IMR-90 (cell line): ENCODE results near the gene AKAP7. TPM values are rescaled to one million over a fixed set of nuclear protein-coding genes. Genes with fewer than 3 reads are reported as not detected.

ENCODE experiments used
- ATAC-seq: fragments of 200-7000 bp; cut with Tn5 transposase; 2 replicates; pipeline ENCODE4 v1.9.1; 2020; ENCODE audit warnings: low read depth, mild to moderate bottlenecking, moderate library complexity
- BruUV-seq: library from RNA; stranded (reverse); fragments of 400-500 nt; replicated peaks from 2 replicates; lab custom pipeline; 2021; lab: Mats Ljungman, UMichigan
- CTCF ChIA-PET: fragments of 300-600 bp; formaldehyde crosslinking; extraction: SDS; loops from one replicate; lab custom pipeline; 2021; ENCODE audit warnings: antibody characterized with exemption; lab: Yijun Ruan, JAX
- POLR2A ChIA-PET: fragments of 300-600 bp; sonication (Branson Sonifier 250); formaldehyde crosslinking; loops from one replicate; lab custom pipeline; 2022; ENCODE audit warnings: antibody characterized with exemption; ENCODE audit not compliant: unreplicated experiment; lab: Charles Lee
- DNase-seq: peaks from one replicate; pipeline ENCODE4 v3.0.0; 2013
- H2AFZ ChIP-seq: replicated peaks from 2 replicates; pipeline ENCODE3; 2013; ENCODE audit warnings: low read length, mild to moderate bottlenecking; ENCODE audit not compliant: poor library complexity
- H2AK5ac ChIP-seq: 2 replicates; pipeline ENCODE4 v1.6.1; 2013; ENCODE audit warnings: low read depth, low read length, inconsistent platforms
- H2AK9ac ChIP-seq: replicated peaks from 2 replicates; pipeline ENCODE3; 2013; ENCODE audit warnings: mild to moderate bottlenecking, low read depth, low read length, moderate library complexity; ENCODE audit not compliant: poor library complexity
- H2BK120ac ChIP-seq: 2 replicates; pipeline ENCODE4 v1.6.1; 2013; ENCODE audit warnings: low read depth, low read length, inconsistent platforms
- H2BK15ac ChIP-seq: 3 replicates; pipeline ENCODE4 v1.6.1; 2013; ENCODE audit warnings: low read depth, low read length, inconsistent platforms
- H2BK20ac ChIP-seq: 2 replicates; pipeline ENCODE4 v1.6.1; 2013; ENCODE audit warnings: low read depth, mild to moderate bottlenecking, inconsistent platforms, low read length, moderate library complexity
- H2BK5ac ChIP-seq: 2 replicates; pipeline ENCODE4 v1.6.1; 2013; ENCODE audit warnings: mild to moderate bottlenecking, low read depth, low read length, inconsistent platforms; ENCODE audit not compliant: poor library complexity, severe bottlenecking
- H3K14ac ChIP-seq: replicated peaks from 2 replicates; pipeline ENCODE4 v1.6.1; 2013; ENCODE audit warnings: low read depth, low read length, inconsistent platforms
- H3K18ac ChIP-seq: 2 replicates; pipeline ENCODE4 v1.6.1; 2013; ENCODE audit warnings: low read depth, low read length, control low read depth
- H3K23ac ChIP-seq: 2 replicates; pipeline ENCODE4 v1.6.1; 2013; ENCODE audit warnings: low read depth, low read length, inconsistent platforms
- H3K27ac ChIP-seq: 2 replicates; pipeline ENCODE4 v1.5.1; 2013; ENCODE audit warnings: mild to moderate bottlenecking, control low read depth, low read length; ENCODE audit not compliant: insufficient read depth
- H3K27me3 ChIP-seq: 2 replicates; pipeline ENCODE4 v1.6.1; 2013; ENCODE audit warnings: low read length; ENCODE audit not compliant: control insufficient read depth, insufficient read depth
- H3K36me3 ChIP-seq: 2 replicates; pipeline ENCODE4 v1.6.1; 2013; ENCODE audit warnings: low read length, mixed read lengths; ENCODE audit not compliant: control insufficient read depth, insufficient read depth
- H3K4ac ChIP-seq: 2 replicates; pipeline ENCODE4 v1.6.1; 2013; ENCODE audit warnings: low read depth, low read length, inconsistent platforms
- H3K4me1 ChIP-seq: 2 replicates; pipeline ENCODE4 v1.6.1; 2013; ENCODE audit warnings: low read length, mixed read lengths; ENCODE audit not compliant: control insufficient read depth, insufficient read depth
- H3K4me2 ChIP-seq: 2 replicates; pipeline ENCODE4 v1.6.1; 2013; ENCODE audit warnings: low read depth, mild to moderate bottlenecking, control low read depth, low read length, moderate library complexity
- H3K4me3 ChIP-seq: 2 replicates; pipeline ENCODE4 v1.5.1; 2013; ENCODE audit warnings: low read depth, mild to moderate bottlenecking, control low read depth, low read length, moderate library complexity; ENCODE audit not compliant: insufficient read depth
- H3K56ac ChIP-seq: 2 replicates; pipeline ENCODE4 v1.6.1; 2013; ENCODE audit warnings: low read length, inconsistent platforms; ENCODE audit not compliant: insufficient read depth; ENCODE audit errors: extremely low read depth
- H3K79me1 ChIP-seq, 2 experiments: 2 replicates each; pipeline ENCODE4 v1.6.1; 2013; ENCODE audit warnings: low read length in 2 of 2, inconsistent platforms in 1 of 2, low read depth in 1 of 2
- H3K9ac ChIP-seq: 2 replicates; pipeline ENCODE4 v1.6.1; 2013; ENCODE audit warnings: low read depth, low read length, control low read depth
- H3K9me1 ChIP-seq: 2 replicates; pipeline ENCODE4 v1.6.1; 2013; ENCODE audit warnings: low read length, inconsistent platforms; ENCODE audit not compliant: insufficient read depth
- H3K9me3 ChIP-seq: 2 replicates; pipeline ENCODE4 v1.6.1; 2013; ENCODE audit warnings: low read length; ENCODE audit not compliant: control insufficient read depth, insufficient read depth
- H4K20me1 ChIP-seq: 2 replicates; pipeline ENCODE4 v1.6.1; 2013; ENCODE audit warnings: low read length, inconsistent platforms; ENCODE audit not compliant: insufficient read depth
- H4K5ac ChIP-seq: 2 replicates; pipeline ENCODE4 v1.6.1; 2013; ENCODE audit warnings: mild to moderate bottlenecking, low read depth, low read length, control low read depth
- H4K8ac ChIP-seq, 2 experiments: 2 replicates each; pipeline ENCODE4 v1.6.1; 2013; ENCODE audit warnings: low read depth in 2 of 2, low read length in 2 of 2, control low read depth in 1 of 2, inconsistent platforms in 1 of 2
- H4K91ac ChIP-seq: 2 replicates; pipeline ENCODE4 v1.6.1; 2013; ENCODE audit warnings: low read depth, low read length, inconsistent platforms; ENCODE audit not compliant: insufficient read depth
- CTCF ChIP-seq: conservative IDR thresholded peaks from 2 replicates; pipeline ENCODE4 v1.5.1; 2012; ENCODE audit warnings: mild to moderate bottlenecking, low read depth, low read length, improper control_type of control experiment
- MAFK ChIP-seq: IDR thresholded peaks from 2 replicates; pipeline ENCODE4 v1.6.1; 2012; ENCODE audit warnings: low read depth, low read length, improper control_type of control experiment
- WGBS, 2 experiments: methylation state at CpG; one replicate each; pipeline versions ENCODE4 v1.1.5 to v1.1.7; 2013; ENCODE audit warnings: missing lambda C conversion rate in 2 of 2; ENCODE audit not compliant: insufficient read length in 1 of 2; ENCODE audit errors: extremely low coverage in 2 of 2; 5-methylcytosine and 5-hydroxymethylcytosine counted together
- dilution Hi-C: fragments of 300-500 bp; cut with HindIII; formaldehyde crosslinking; loops from one replicate; pipeline ENCODE4 v1.14.3; 2018; ENCODE audit warnings: low sequenced_read_pairs; ENCODE audit not compliant: unreplicated experiment
- in situ Hi-C: fragments of 300-500 bp; cut with MboI; formaldehyde crosslinking; loops from 3 replicates; pipeline ENCODE4 v1.14.3; 2019; ENCODE audit warnings: low sequenced_read_pairs, inconsistent platforms, mixed read lengths
- intact Hi-C: fragments of 100-400 bp; cut with micrococcal nuclease; formaldehyde crosslinking; loops from 2 replicates; pipeline ENCODE4 v1.10.0; 2022
- polyA plus RNA-seq, 3 experiments: library from polyadenylated mRNA; depleted of rRNA; stranded (reverse); fragments of >200 nt; gene quantifications; 2 replicates each; pipeline ENCODE4 v1.2.3, GENCODE V29; 2012; ENCODE audit warnings: low replicate concordance in 1 of 3
- total RNA-seq: library from RNA; depleted of rRNA; stranded (reverse); fragments of >200 nt; gene quantifications from 2 replicates; pipeline ENCODE4 v1.2.3, GENCODE V29; 2012

AKAP7 gene
- total and polyA plus RNA-seq, 2 of the 4 experiments (the other 2 are of a cell fraction), result 0.54 to 1.1 TPM

GRCh38 chr6:131314838-131315237 is 179.6 kb downstream of the AKAP7 start:
- no peak overlapping the region for H4K5ac ChIP-seq
- peaks cover 3% of the 10 kb centered on the region; the same call in 1 of the 2 replicates for H3K27me3 ChIP-seq
- no peak overlapping the region for H3K18ac ChIP-seq
- BruUV-seq, result no TSS peak
- no peaks in the 10 kb centered on the region for H3K79me1 ChIP-seq
- no peaks in the 10 kb centered on the region for H3K9me1 ChIP-seq
- H3K9ac ChIP-seq, result no peak overlapping the region
- H2AFZ ChIP-seq, result no peak overlapping the region
- no peak for ATAC-seq
- no peak overlapping the region for H2BK20ac ChIP-seq
- in situ Hi-C loops (no loop called here), dilution Hi-C loops (no loop called here), intact Hi-C loops (no loop called here)
- H2AK5ac ChIP-seq, result no peak overlapping the region
- no peak overlapping the region for H3K56ac ChIP-seq
- no peaks in the 10 kb centered on the region for H3K36me3 ChIP-seq
- no peak overlapping the region for H2BK5ac ChIP-seq
- H3K4ac ChIP-seq, result no peak overlapping the region
- DNase-seq, result no peak
- no peak overlapping the region for H3K4me3 ChIP-seq
- CTCF ChIA-PET, result no interaction called here
- H2AK9ac ChIP-seq, result no peak overlapping the region
- no peak overlapping the region for H2BK120ac ChIP-seq
- POLR2A ChIA-PET, result no interaction called here
- no peak overlapping the region for H2BK15ac ChIP-seq
- WGBS, 2 experiments, result no CpG with 5 or more reads among the region's 2 CpGs
- H3K27ac ChIP-seq, result no peak overlapping the region
- no peaks in the 10 kb centered on the region for H4K20me1 ChIP-seq
- H3K4me1 ChIP-seq, result no peaks in the 10 kb centered on the region
- no peak overlapping the region for H3K23ac ChIP-seq
- no peak overlapping the region for H3K14ac ChIP-seq
- H3K9me3 ChIP-seq, result no peaks in the 10 kb centered on the region
- no peak for TF ChIP-seq CTCF
- 0 out of 2 replicates have a peak, but pooled peaks have one; percentile 25 for TF ChIP-seq MAFK
- no peak overlapping the region for H4K91ac ChIP-seq
- no peak overlapping the region for H4K8ac ChIP-seq
- H3K4me2 ChIP-seq, result no peak overlapping the region
